HG02852 (cell line): ENCODE data around the gene LDB2.
"Not testable (repeated sequence)": the region's sequence is repeated elsewhere in the genome, so short reads cannot be mapped to it uniquely, and the experiment has no call there.

Source experiments
- ATAC-seq: cut with Tn5 transposase; IDR thresholded peaks from one replicate; pipeline ENCODE4 v1.9.1; 2021; ENCODE audit warnings: mild to moderate bottlenecking, moderate library complexity; ENCODE audit not compliant: unreplicated experiment

Gene LDB2

GRCh38 chr4:16660656-16661055 is 237.8 kb downstream of the LDB2 start:
- no peak for ATAC-seq

- no peak for ATAC-seq
Measured at GRCh38 chr4:16659694-16660093, 238.8 kb downstream of the LDB2 start.

- ATAC-seq, result no peak
Measured at GRCh38 chr4:16659079-16659478, 239.4 kb downstream of the LDB2 start.

GRCh38 chr4:16658183-16658582 is 240.3 kb downstream of the LDB2 start:
- ATAC-seq, result no peak

- no peak for ATAC-seq
Measured at GRCh38 chr4:16655111-16655510, 243.3 kb downstream of the LDB2 start.

GRCh38 chr4:16652732-16653305 is 245.6 kb downstream of the LDB2 start:
- ATAC-seq, result no peak

GRCh38 chr4:16646459-16646858 is 252.0 kb downstream of the LDB2 start:
- no peak for ATAC-seq

GRCh38 chr4:16643893-16644292 is 254.6 kb downstream of the LDB2 start:
- ATAC-seq, result no peak

GRCh38 chr4:16642897-16643296 is 255.5 kb downstream of the LDB2 start:
- no peak for ATAC-seq

- ATAC-seq, result no peak
Measured at GRCh38 chr4:16641971-16642370, 256.5 kb downstream of the LDB2 start.

GRCh38 chr4:16636912-16637630 is 261.4 kb downstream of the LDB2 start:
- ATAC-seq, result no peak

- ATAC-seq, result no peak
Measured at GRCh38 chr4:16636304-16636703, 262.1 kb downstream of the LDB2 start.

- ATAC-seq, result not testable (repeated sequence)
Measured at GRCh38 chr4:16629274-16629673, 269.2 kb downstream of the LDB2 start.

- ATAC-seq, result not testable (repeated sequence)
Measured at GRCh38 chr4:16628835-16629234, 269.6 kb downstream of the LDB2 start.

GRCh38 chr4:16627999-16628398 is 270.4 kb downstream of the LDB2 start:
- no peak for ATAC-seq

- ATAC-seq, result no peak
Measured at GRCh38 chr4:16626945-16627344, 271.5 kb downstream of the LDB2 start.

GRCh38 chr4:16622826-16623225 is 275.6 kb downstream of the LDB2 start:
- ATAC-seq, result no peak

GRCh38 chr4:16617435-16617834 is 281.0 kb downstream of the LDB2 start:
- ATAC-seq, result no peak

GRCh38 chr4:16617011-16617410 is 281.4 kb downstream of the LDB2 start:
- no peak for ATAC-seq

GRCh38 chr4:16609170-16609758 is 289.2 kb downstream of the LDB2 start:
- no peak for ATAC-seq

GRCh38 chr4:16608611-16609125 is 289.8 kb downstream of the LDB2 start:
- ATAC-seq, result no peak

- ATAC-seq, result no peak
Measured at GRCh38 chr4:16608123-16608522, 290.3 kb downstream of the LDB2 start.
